Endothelial cell of umbilical vein (primary cell): ENCODE data around the gene CRYZL1.

ENCODE experiments used
- EZH2 ChIP-seq: IDR thresholded peaks from 2 replicates; pipeline ENCODE4 v1.6.1; 2012; ENCODE audit warnings: borderline replicate concordance, low read depth, mild to moderate bottlenecking, moderate library complexity, low read length, inconsistent platforms; ENCODE audit not compliant: severe bottlenecking
- FOS ChIP-seq: IDR thresholded peaks from 2 replicates; pipeline ENCODE4 v1.6.1; 2011; ENCODE audit warnings: mild to moderate bottlenecking, low read length, moderate library complexity, borderline replicate concordance; ENCODE audit not compliant: insufficient read depth
- GATA2 ChIP-seq: IDR thresholded peaks from 2 replicates; pipeline ENCODE4 v1.7.0; 2011; ENCODE audit warnings: low read depth, mild to moderate bottlenecking, moderate library complexity, mixed read lengths, low read length; ENCODE audit not compliant: insufficient read length, insufficient read depth
- MYC ChIP-seq: IDR thresholded peaks from one replicate; pipeline ENCODE4 v1.6.1; 2011; ENCODE audit warnings: mild to moderate bottlenecking, low read depth, low read length
- POLR2A ChIP-seq: IDR thresholded peaks from 2 replicates; pipeline ENCODE4 v1.6.1; 2012; ENCODE audit warnings: low read depth, mild to moderate bottlenecking, control low read depth, low read length
- POLR2AphosphoS5 ChIP-seq: IDR thresholded peaks from 2 replicates; pipeline ENCODE4 v1.6.1; 2012; ENCODE audit warnings: low read depth, mild to moderate bottlenecking, control low read depth, low read length, moderate library complexity; ENCODE audit not compliant: insufficient read depth
- TF ChIP-seq, protein P1 (sequence below), 2 donors: IDR thresholded peaks; 1 replicate in 1 of 2; 2 replicates in 1 of 2; pipeline ENCODE4 v1.5.1; 2011; ENCODE audit warnings: low read length in 2 of 2, mild to moderate bottlenecking in 2 of 2, moderate library complexity in 2 of 2, control low read depth in 1 of 2, inconsistent platforms in 1 of 2, low read depth in 1 of 2; ENCODE audit not compliant: insufficient read depth in 1 of 2; ENCODE audit errors: extremely low read depth in 1 of 2
- TF ChIP-seq, protein P2 (sequence below): IDR thresholded peaks from 2 replicates; pipeline ENCODE4 v1.6.1; 2011; ENCODE audit not compliant: insufficient read depth, insufficient read length

DNA sequence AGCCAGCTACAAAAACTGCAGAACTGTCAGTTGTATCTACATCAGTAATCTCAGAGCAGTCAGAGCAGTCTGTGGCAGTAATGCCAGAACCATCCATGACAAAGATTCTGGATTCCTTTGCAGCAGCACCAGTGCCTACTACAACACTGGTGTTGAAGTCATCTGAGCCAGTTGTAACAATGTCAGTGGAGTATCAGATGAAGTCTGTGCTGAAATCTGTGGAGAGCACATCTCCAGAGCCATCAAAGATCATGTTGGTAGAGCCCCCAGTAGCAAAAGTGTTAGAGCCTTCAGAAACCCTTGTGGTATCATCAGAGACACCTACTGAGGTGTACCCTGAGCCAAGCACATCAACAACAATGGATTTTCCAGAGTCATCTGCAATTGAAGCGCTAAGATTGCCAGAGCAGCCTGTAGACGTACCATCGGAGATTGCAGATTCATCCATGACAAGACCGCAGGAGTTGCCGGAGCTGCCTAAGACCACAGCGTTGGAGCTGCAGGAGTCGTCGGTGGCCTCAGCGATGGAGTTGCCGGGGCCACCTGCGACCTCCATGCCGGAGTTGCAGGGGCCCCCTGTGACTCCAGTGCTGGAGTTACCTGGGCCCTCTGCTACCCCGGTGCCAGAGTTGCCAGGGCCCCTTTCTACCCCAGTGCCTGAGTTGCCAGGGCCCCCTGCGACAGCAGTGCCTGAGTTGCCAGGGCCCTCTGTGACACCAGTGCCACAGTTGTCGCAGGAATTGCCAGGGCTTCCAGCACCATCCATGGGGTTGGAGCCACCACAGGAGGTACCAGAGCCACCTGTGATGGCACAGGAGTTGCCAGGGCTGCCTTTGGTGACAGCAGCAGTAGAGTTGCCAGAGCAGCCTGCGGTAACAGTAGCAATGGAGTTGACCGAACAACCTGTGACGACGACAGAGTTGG is 91.4 kb downstream of the CRYZL1 start:
- TF ChIP-seq, protein P1, sequence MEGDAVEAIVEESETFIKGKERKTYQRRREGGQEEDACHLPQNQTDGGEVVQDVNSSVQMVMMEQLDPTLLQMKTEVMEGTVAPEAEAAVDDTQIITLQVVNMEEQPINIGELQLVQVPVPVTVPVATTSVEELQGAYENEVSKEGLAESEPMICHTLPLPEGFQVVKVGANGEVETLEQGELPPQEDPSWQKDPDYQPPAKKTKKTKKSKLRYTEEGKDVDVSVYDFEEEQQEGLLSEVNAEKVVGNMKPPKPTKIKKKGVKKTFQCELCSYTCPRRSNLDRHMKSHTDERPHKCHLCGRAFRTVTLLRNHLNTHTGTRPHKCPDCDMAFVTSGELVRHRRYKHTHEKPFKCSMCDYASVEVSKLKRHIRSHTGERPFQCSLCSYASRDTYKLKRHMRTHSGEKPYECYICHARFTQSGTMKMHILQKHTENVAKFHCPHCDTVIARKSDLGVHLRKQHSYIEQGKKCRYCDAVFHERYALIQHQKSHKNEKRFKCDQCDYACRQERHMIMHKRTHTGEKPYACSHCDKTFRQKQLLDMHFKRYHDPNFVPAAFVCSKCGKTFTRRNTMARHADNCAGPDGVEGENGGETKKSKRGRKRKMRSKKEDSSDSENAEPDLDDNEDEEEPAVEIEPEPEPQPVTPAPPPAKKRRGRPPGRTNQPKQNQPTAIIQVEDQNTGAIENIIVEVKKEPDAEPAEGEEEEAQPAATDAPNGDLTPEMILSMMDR (IDR thresholded peaks at IDR 0.05; ENCODE audit: extremely low read depth in 1 of 2, insufficient read depth in 1 of 2, low read depth in 1 of 2, low read length in 2 of 2) = no peak
- TF ChIP-seq POLR2AphosphoS5 = no peak
- no peak for TF ChIP-seq GATA2
- TF ChIP-seq, protein P2, sequence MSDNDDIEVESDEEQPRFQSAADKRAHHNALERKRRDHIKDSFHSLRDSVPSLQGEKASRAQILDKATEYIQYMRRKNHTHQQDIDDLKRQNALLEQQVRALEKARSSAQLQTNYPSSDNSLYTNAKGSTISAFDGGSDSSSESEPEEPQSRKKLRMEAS = no peak
- no peak for TF ChIP-seq MYC
- TF ChIP-seq POLR2A = no peak
- no peak for TF ChIP-seq EZH2
- no peak for TF ChIP-seq FOS
